Progenitor cell of endocrine pancreas (in vitro differentiated cells): ENCODE data around the gene AK1. TPM values are rescaled to one million over a fixed set of nuclear protein-coding genes. Genes with fewer than 3 reads are reported as not detected.

ENCODE experiments used
- DNase-seq: peaks from one replicate; pipeline ENCODE4 v3.0.0; 2021; ENCODE audit warnings: low spot score; ENCODE audit not compliant: unreplicated experiment
- H3K27ac Mint-ChIP-seq: 2 replicates; pipeline ENCODE4 v1.8.0; 2021; ENCODE audit warnings: mild to moderate bottlenecking, moderate library complexity, mixed read lengths
- H3K27me3 Mint-ChIP-seq: 2 replicates; pipeline ENCODE4 v1.8.0; 2021; ENCODE audit warnings: mixed read lengths
- H3K36me3 Mint-ChIP-seq: 2 replicates; pipeline ENCODE4 v1.8.0; 2022; ENCODE audit warnings: mixed read lengths; ENCODE audit not compliant: insufficient read depth
- H3K4me1 Mint-ChIP-seq: 2 replicates; pipeline ENCODE4 v1.8.0; 2021; ENCODE audit warnings: low read depth, mixed read lengths
- H3K4me3 Mint-ChIP-seq: 2 replicates; pipeline ENCODE4 v1.8.0; 2021; ENCODE audit warnings: low read depth, mild to moderate bottlenecking, moderate library complexity, mixed read lengths
- H3K9me3 Mint-ChIP-seq: 2 replicates; pipeline ENCODE4 v1.8.0; 2021; ENCODE audit warnings: low read depth, mixed read lengths
- CTCF ChIP-seq: fragments of 200-600 bp; sonication (generic); IDR thresholded peaks from one replicate; pipeline ENCODE4 v1.5.0; 2021; ENCODE audit warnings: antibody characterized with exemption, mild to moderate bottlenecking; ENCODE audit not compliant: unreplicated experiment
- total RNA-seq: library from RNA; stranded (reverse); gene quantifications from 2 replicates; pipeline ENCODE4 v1.2.1, GENCODE V29; 2021

Gene AK1
- total RNA-seq, 1 donor from 2014 or later: 46.2 TPM

- Mint-ChIP-seq H3K4me1 (peaks cover 10% of the 10 kb centered on the region), H3K27me3 (no peaks in the 10 kb centered on the region), H3K9me3 (no peaks in the 10 kb centered on the region), H3K27ac (no peak overlapping the region), H3K36me3 (peaks cover 1% of the 10 kb centered on the region), H3K4me3 (no peak overlapping the region)
- no peak for DNase-seq
- TF ChIP-seq CTCF: no peak
These were observed 30.6 kb upstream of the AK1 start for GRCh38 chr9:127907867-127908659.

- Mint-ChIP-seq H3K9me3 (no peaks in the 10 kb centered on the region), H3K27ac (no peak overlapping the region), H3K4me3 (no peak overlapping the region), H3K27me3 (no peaks in the 10 kb centered on the region), H3K36me3 (no peaks in the 10 kb centered on the region), H3K4me1 (peaks cover 7% of the 10 kb centered on the region)
- no peak for DNase-seq
- no peak for TF ChIP-seq CTCF
These were observed 28.3 kb upstream of the AK1 start for GRCh38 chr9:127905788-127906191.

- Mint-ChIP-seq H3K27me3 (no peaks in the 10 kb centered on the region), H3K9me3 (no peaks in the 10 kb centered on the region), H3K36me3 (no peaks in the 10 kb centered on the region), H3K27ac (peak overlapping the region; percentile 52), H3K4me1 (peaks cover 7% of the 10 kb centered on the region), H3K4me3 (no peak overlapping the region)
- no peak for DNase-seq
- TF ChIP-seq CTCF: no peak
These were observed 27.7 kb upstream of the AK1 start for GRCh38 chr9:127905004-127905728.

GRCh38 chr9:127904561-127905003, 27.1 kb upstream of the AK1 start:
- Mint-ChIP-seq H3K4me3 (no peak overlapping the region), H3K36me3 (no peaks in the 10 kb centered on the region), H3K4me1 (peaks cover 10% of the 10 kb centered on the region), H3K27me3 (no peaks in the 10 kb centered on the region), H3K27ac (peak overlapping the region; percentile 52), H3K9me3 (no peaks in the 10 kb centered on the region)
- no peak for TF ChIP-seq CTCF
- no peak for DNase-seq

- no peak for TF ChIP-seq CTCF
- Mint-ChIP-seq H3K9me3 (no peaks in the 10 kb centered on the region), H3K36me3 (no peaks in the 10 kb centered on the region), H3K4me3 (no peak overlapping the region), H3K27me3 (no peaks in the 10 kb centered on the region), H3K27ac (peak overlapping the region; percentile 49), H3K4me1 (peaks cover 10% of the 10 kb centered on the region)
- no peak for DNase-seq
These were observed 26.3 kb upstream of the AK1 start for GRCh38 chr9:127903557-127904475.
